Stimulated activated CD8-positive, alpha-beta memory T cell treated with anti-CD3 and anti-CD28 coated beads, Interleukin-7, amount 100 ng/mL, for 4 hours (primary cell): Measurements from ENCODE around the gene MIAT.
"Not testable (repeated sequence)": the region's sequence is repeated elsewhere in the genome, so short reads cannot be mapped to it uniquely, and the experiment has no call there.

ENCODE experiments used
- DNase-seq, 2 donors: peaks; one replicate each; pipeline ENCODE4 v3.0.0-alpha.2; 2020; ENCODE audit warnings: low read depth in 2 of 2

Gene MIAT

DNA sequence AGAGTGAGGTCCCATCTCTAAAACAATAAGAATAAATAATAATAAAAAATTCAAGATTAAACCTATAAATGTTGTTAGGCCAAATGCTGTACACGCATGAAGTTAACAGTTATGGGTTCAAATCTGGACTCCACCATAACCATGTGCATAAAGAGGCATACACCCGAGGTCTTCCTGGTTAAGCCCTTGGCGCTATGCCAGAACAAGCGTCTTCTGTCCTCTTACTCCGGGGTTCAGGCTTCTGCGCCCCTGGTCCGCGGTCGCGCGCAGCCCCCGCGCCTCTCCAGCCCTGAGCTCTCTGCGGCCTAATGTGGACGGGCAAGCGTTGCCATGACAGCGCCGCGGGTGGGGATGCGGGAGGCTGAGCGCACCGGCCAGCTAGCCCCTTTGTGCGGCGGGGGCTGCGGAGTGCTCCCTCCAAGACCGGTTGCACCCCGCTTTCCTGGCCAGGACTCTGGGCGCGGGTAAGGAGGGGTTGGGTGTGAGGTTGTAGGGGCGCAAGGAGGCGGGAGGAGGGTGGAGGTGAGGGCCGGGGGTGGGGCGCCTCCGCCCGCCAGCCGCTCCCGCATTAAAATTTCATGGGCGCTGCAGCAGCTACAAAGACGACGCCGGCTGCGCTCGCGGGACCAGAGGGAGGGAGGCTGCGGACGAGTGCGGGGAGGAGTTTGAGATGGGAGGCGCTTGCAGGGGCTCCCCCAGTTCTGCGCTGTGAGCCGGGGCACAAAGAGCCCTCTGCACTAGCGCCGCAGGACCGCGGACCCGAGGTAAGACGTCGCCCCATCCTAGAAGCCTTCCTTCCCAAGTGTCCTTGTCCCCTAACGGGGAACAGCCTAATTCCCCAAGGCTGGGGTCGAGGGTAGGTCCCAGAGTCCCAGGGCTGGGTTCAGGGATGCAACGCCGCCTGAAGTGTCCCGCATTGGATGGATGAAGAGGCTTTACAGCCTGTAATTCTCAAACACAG lies at the start of gene MIAT:
TSS of gene MIAT (plus strand) at position 698 of the 961 bp plus-strand sequence.
- peak in 1 of 2 donors; percentile 59 for DNase-seq

DNA sequence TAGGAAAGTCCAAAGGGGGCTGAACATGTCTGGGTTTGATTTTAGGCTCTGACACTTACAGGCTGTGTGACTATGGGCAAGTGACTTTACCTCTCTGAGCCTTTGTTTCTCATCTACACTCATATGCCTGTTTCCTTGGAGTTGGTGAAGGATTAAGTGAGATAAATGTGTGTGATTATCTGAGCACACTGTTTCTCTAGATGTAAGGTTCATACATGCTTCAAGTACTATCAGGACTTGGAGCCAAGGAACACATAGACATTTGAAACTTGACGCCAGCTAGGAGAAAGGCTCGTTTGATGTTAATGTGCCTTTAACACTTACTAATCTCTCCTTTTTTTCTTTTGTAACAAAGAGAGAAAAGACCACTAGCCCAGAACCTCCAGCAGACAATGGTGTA lies 49.3 kb upstream of the MIAT start:
- DNase-seq: no peak

- no peak for DNase-seq
Observed at GRCh38 chr22:26609287-26609686, 48.1 kb upstream of the MIAT start.

- DNase-seq: peak in 1 of 2 donors; percentile 35
Observed at GRCh38 chr22:26610072-26610958, 47.1 kb upstream of the MIAT start.

DNA sequence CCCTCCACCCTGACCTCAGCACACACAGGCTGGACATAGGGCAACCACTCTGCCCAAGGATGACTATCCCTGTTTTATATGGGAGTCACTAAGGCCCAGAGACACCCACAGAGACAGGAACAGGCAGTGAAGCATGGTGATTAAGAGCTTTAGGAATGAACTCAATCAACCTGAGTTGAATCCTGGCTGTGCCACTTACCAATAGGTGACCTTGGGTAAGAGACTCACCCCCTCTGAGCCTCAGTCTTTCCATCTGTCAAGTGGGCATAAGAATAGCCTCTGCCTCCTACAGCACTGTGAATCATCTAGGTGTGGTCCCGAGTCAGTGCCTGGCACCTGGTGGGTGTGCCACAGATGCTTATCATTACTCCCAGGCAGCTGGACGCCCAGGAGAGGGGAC lies 46.4 kb upstream of the MIAT start:
- DNase-seq: no peak

GRCh38 chr22:26612652-26613051 lies 44.7 kb upstream of the MIAT start:
- no peak for DNase-seq

GRCh38 chr22:26613753-26614152 lies 43.6 kb upstream of the MIAT start:
- not testable (repeated sequence) for DNase-seq

DNA sequence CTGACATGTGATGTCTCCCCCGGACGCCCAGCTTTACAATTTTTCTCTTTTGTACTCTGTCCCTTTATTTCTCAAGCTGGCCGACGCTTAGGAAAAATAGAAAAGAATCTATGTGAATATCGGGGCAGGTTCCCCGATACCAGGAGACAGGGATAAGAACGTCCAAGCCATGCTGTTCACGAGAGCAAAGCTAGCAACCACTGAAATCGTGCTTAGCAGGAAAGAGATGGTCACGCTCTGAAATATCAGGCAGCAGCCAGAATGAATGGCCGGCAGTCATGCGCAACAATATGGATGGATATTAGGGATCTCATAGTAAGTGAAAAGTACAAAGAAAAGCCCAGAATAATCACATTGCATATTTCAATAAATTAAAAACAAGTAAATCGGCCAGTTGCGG lies 43.1 kb upstream of the MIAT start:
- DNase-seq: no peak

- DNase-seq: no peak
Observed at GRCh38 chr22:26615149-26615548, 42.2 kb upstream of the MIAT start.

- no peak for DNase-seq
Observed at GRCh38 chr22:26615830-26616435, 41.5 kb upstream of the MIAT start.

GRCh38 chr22:26616650-26617049 lies 40.7 kb upstream of the MIAT start:
- DNase-seq: no peak

GRCh38 chr22:26617271-26618199 lies 39.9 kb upstream of the MIAT start, which contains the start of gene CRYBB1:
TSS of gene CRYBB1 (minus strand) at chr22:26618027. CDS start at chr22:26616319, 1,708 bp downstream.
- no peak for DNase-seq

DNA sequence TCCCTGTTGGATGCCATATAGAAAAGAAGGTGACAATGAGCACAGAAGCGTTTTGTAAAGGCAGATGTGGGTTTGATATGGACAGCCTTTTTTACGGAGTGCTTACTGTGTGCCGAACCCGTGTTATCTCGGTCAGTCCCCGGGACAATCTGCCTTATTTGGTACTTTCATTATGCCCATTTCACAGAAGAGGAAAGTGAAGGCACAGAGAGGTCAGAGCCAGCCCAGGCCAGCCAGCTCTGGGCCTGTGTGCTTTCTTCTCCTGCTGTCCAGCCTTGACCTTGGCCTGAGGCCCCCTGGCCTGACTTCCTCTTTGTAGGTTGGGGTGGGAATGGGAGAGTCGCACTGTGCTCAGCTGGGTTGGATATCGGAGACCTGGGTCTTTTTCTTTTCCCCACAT lies 38.9 kb upstream of the MIAT start:
- no peak for DNase-seq

GRCh38 chr22:26619510-26619909 lies 37.9 kb upstream of the MIAT start:
- no peak for DNase-seq

DNA sequence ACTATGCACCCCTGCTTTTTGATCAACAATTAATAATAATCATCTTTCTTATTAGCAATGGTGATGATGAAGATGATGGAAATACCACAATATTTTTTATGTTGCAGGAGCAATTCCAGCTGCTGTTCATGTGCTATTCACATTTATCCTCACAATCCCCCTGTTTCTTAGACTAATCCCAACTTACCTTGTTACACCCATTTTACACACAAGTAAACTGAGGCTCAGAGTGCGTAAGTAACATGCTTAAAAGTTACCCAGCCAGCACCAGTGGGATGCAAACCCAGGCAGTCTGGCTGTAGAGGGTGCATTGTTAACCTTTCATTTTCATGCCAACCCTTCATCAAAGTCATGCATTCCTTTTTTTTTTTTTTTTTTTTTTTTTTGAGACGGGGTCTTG lies 37.2 kb upstream of the MIAT start:
- DNase-seq: no peak

DNA sequence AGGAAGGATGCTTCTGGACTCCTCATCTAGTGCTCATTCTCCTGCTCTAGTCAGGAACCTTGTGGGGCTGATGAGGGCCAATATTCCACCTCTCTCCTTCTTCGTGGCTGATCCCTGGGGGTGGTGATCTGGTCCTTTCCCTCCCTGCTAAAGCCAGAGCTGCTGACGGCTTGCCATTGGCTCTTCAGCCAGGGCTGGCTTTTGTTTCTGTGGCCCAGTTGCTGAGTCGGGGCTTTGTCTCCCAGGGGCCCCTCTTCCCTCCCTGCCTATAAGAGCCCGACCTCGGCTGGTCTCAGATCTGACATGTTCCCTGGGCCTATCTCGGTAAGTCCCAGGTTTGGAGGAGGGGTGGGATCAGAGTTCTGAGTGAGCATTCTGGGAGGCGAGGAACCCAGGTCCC lies 35.7 kb upstream of the MIAT start, which contains the start of gene CRYBA4:
TSS of gene CRYBA4 (plus strand) at position 301 of the 400 bp plus-strand sequence. CDS start 634 bp downstream, outside the sequence.
- DNase-seq: no peak

GRCh38 chr22:26623984-26624383 lies 33.4 kb upstream of the MIAT start:
- DNase-seq: no peak

DNA sequence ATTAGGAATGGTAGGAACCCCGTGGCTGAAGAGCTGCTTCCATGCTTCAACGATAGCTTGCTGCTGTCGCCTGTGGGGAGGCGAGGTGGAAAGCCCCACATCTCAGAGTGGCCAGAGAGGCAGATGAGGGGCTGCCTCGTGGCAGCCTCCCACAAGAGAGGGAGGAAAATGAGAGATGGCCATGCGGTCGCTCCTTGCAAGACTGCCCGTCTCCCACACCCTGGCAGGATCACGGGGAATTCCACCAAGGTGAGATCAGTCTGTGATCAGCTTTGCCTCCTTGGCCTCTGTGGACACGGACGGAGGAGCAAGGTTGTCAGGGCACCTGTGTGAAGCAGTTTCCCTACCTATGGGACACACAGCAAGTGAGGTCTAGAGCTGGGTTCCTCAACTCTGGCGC lies 32.6 kb upstream of the MIAT start:
- DNase-seq: no peak

DNA sequence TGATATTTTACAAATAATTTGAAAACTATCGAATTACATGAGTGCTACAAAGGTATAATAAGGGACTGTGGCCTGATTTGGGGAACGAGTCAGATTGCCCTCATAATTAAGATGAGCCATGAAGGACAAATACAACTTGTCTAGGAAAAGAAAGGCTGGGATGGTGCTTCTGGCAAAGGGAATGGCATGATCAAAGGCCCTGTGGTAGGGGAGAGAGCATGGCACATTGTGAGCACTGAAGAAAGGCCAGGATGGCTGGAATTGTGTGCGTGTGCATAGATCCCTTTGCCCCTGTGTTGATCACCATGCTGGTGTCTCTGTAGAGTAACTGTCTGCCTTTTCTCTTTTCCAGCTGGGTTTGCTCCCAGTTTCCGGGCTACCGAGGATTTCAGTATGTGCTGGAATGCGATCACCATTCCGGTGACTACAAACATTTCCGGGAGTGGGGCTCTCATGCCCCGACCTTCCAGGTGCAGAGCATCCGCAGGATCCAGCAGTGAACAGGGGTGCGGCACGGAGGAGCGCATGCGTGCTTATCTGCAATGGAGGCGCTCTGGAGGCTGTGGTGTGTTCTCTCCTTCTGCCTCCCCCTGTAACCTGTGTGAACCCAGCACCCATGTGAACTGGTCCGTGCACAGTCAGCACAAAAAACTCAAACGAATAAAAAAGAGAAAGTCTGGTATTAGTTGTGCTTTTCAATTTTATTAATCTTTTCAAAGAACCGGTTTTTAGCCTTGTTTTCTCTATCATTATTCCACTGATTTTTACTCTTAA lies 27.2 kb upstream of the MIAT start:
- DNase-seq: no peak

DNA sequence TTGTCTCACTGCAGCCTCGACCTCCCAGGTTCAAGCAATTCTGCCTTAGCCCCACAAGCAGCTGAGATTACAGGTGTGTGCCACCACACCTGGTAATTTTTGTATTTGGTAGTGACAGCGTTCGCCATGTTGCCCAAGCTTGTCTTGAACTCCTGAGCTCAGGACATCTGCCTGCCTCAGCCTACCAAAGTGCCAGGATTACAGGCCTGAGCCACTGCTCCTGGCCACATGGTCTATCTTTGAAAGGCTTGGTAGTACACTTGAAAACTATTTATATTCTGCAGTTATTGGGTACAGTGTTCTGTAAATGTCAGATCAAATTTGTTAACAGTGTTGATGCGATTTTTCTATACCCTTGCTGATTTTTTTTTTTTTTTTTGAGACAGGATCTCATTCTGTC lies 26.1 kb upstream of the MIAT start:
- DNase-seq: no peak
